Pancreas (tissue), 10 donors: ENCODE data around the gene MAP2K7. TPM values are rescaled to one million over a fixed set of nuclear protein-coding genes. Genes with fewer than 3 reads are reported as not detected.

Source experiments
- ATAC-seq, 4 donors: fragments of 200-7000 bp; cut with Tn5 transposase; one replicate each; pipeline versions ENCODE4 v1.8.0 to v1.9.1; 2020; ENCODE audit warnings: mild to moderate bottlenecking in 4 of 4, moderate library complexity in 4 of 4
- DNase-seq, 6 donors: peaks; one replicate each; pipeline ENCODE4 v3.0.0-alpha.2; 2020
- FAIRE-seq: peaks from 2 replicates; lab custom pipeline; 2012; peaks lifted over from hg19 to GRCh38; lab: Jason Lieb, UNC
- H3K27ac ChIP-seq, 4 donors: fragments of 200-600 bp; sonication (generic); 1 replicate in 3 of 4; 2 replicates in 1 of 4; pipeline versions ENCODE4 v1.5.0 to v1.8.0; 2020
- H3K27me3 ChIP-seq, 4 donors: fragments of 200-600 bp; one replicate each; pipeline ENCODE4 v1.8.0; 2021
- H3K36me3 ChIP-seq, 3 donors: fragments of 200-600 bp; sonication (generic) in 1 of 3; one replicate each; pipeline versions ENCODE4 v1.5.0 to v1.8.0; 2020 to 2021
- H3K4me1 ChIP-seq, 3 donors: fragments of 200-600 bp; one replicate each; pipeline ENCODE4 v1.8.0; 2021
- H3K4me3 ChIP-seq, 4 donors: fragments of 200-600 bp; sonication (generic) in 2 of 4; one replicate each; pipeline versions ENCODE4 v1.5.0 to v1.8.0; 2020 to 2021
- H3K9me3 ChIP-seq, 4 donors: fragments of 200-600 bp; one replicate each; pipeline ENCODE4 v1.8.0; 2021
- WGBS, 2 donors: extraction: QIAGEN DNeasy Blood & Tissue Kit; methylation state at CpG; one replicate each; pipeline ENCODE4 v1.1.7; 2013; 5-methylcytosine and 5-hydroxymethylcytosine counted together
- intact Hi-C, 3 donors: fragments of 100-400 bp; cut with DNase I; formaldehyde crosslinking; loops; one replicate each; pipeline versions ENCODE4 v1.11.1 to v1.14.2; 2022
- polyA plus RNA-seq, 2 donors: library from polyadenylated mRNA; stranded (reverse); fragments of 200-250 nt; gene quantifications; one replicate each; pipeline ENCODE4 v1.2.3, GENCODE V29; 2013
- total RNA-seq, 6 donors: library from RNA; stranded (reverse); fragmentation: NEBNext Ultra II Directional in 4 of 6; extraction: Animal tissue kit (Norgen Biotek cat#: 25700) in 4 of 6; gene quantifications; one replicate each; pipeline versions ENCODE4 v1.2.1 to v1.2.4, GENCODE V29; 2021 to 2023
- TF ChIP-seq, protein P1 (sequence below), 4 donors: fragments of 200-600 bp; sonication (generic) in 3 of 4; IDR thresholded peaks; one replicate each; pipeline versions ENCODE4 v1.5.0 to v1.8.0; 2021; ENCODE audit warnings: antibody characterized with exemption in 4 of 4
- donor health status: healthy with polysubstance abuse.
- donor health status: DM: no; HTN: no; CAD: no; lungs with moderate emphysema.
- donor health status: DM: no; HTN: no; CAD: no.
- donor health status: control.
- donor health status: control.
- donor health status: Bipolar disorder and iron deficiency.
- donor health status: DM: yes; HTN: yes; CAD: no.
- donor health status: DM: no; HTN: no; CAD: no.
- donor health status: DM: no; HTN: no; CAD: no.
- donor health status: DM: yes; HTN: yes; CAD: no.

The MAP2K7 gene
- total and polyA plus RNA-seq, 8 donors = 13.9 to 45.3 (median 16.9) TPM

DNA sequence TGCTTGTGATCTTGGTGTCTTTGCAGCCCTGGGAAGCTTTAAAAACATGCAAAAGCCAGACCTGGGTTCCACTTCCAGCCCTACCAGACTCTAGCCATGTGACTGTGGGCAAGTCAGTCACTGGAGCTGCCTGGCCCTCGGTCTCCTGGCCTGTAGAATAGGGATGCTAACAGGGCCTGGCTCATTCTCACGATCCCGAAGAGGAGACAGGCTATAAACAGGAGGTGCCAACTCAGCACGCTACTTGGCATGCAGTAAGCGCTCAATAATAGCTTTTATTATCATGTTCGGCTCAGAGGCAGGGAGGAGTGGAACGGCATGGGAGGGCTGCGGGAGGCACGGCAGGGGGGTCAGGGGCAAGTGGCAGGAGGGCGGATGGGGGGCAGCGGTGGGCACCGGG lies 20.6 kb downstream of the MAP2K7 start:
- H3K4me3 ChIP-seq = no peak overlapping the region
- DNase-seq (no peak), FAIRE-seq (no peak), ATAC-seq (no peak)
- peaks cover 0 to 6% (median 0%) of the 10 kb centered on the region in 3 donors for H3K36me3 ChIP-seq
- H3K9me3 ChIP-seq = no peaks in the 10 kb centered on the region
- TF ChIP-seq, protein P1, sequence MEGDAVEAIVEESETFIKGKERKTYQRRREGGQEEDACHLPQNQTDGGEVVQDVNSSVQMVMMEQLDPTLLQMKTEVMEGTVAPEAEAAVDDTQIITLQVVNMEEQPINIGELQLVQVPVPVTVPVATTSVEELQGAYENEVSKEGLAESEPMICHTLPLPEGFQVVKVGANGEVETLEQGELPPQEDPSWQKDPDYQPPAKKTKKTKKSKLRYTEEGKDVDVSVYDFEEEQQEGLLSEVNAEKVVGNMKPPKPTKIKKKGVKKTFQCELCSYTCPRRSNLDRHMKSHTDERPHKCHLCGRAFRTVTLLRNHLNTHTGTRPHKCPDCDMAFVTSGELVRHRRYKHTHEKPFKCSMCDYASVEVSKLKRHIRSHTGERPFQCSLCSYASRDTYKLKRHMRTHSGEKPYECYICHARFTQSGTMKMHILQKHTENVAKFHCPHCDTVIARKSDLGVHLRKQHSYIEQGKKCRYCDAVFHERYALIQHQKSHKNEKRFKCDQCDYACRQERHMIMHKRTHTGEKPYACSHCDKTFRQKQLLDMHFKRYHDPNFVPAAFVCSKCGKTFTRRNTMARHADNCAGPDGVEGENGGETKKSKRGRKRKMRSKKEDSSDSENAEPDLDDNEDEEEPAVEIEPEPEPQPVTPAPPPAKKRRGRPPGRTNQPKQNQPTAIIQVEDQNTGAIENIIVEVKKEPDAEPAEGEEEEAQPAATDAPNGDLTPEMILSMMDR (IDR thresholded peaks at IDR 0.05) = no peak
- H3K27ac ChIP-seq = no peak overlapping the region
- 65 to 69% methylated on average over 10 to 12 of the region's 12 CpGs for WGBS, 2 donors
- H3K4me1 ChIP-seq = peaks cover 6 to 21% (median 9%) of the 10 kb centered on the region in 3 donors
- no peaks in the 10 kb centered on the region for H3K27me3 ChIP-seq
- intact Hi-C loops = loop anchor here in 2 of 3 donors (5.0 to 10.0 kb wide), 2 partner anchors 69 to 72 kb away; no protein-coding TSS in a partner anchor

DNA sequence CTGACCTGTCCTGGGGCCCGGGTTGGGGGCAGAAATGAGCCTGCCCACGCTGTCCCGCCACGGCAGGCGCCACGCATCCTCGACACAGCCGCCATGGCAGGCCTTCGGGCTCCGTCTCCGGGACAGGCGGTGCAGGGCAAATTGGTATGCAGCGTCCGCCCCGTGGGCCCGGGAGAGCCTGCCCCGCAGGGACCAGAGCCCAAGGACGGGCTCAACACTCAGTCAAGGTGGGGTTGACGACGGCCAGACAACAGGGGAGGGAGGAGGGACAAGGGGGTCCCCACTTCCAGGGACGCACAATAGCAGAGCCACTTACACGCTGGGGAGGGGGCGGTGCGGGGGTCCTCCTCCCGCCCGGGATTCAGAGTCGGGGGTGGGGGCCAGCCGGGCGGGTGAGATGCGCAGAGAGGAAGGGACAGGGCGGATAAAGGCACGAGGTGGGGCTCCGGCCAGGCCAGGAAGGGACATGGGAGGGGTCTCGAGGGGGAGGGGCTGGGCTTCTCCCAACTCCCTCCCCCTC lies 21.0 kb downstream of the MAP2K7 start:
- Histone ChIP-seq H3K36me3 (peaks cover 0 to 6% (median 0%) of the 10 kb centered on the region in 3 donors), H3K27me3 (no peaks in the 10 kb centered on the region), H3K9me3 (no peaks in the 10 kb centered on the region), H3K4me1 (peaks cover 6 to 21% (median 9%) of the 10 kb centered on the region in 3 donors), H3K27ac (no peak overlapping the region), H3K4me3 (peak overlapping the region in 2 of 4 donors; percentile 43 to 48)
- 21 to 24% methylated on average over 19 to 31 of the region's 34 CpGs for WGBS, 2 donors
- peak in 3 of 6 donors; percentile 31 to 80 (median 55) for DNase-seq
- no peak for ATAC-seq
- intact Hi-C loops = loop anchor here in 2 of 3 donors (5.0 to 10.0 kb wide), 2 partner anchors 70 to 72 kb away; no protein-coding TSS in a partner anchor
- no peak for FAIRE-seq
- TF ChIP-seq, protein P1 (IDR thresholded peaks at IDR 0.05) = no peak

DNA sequence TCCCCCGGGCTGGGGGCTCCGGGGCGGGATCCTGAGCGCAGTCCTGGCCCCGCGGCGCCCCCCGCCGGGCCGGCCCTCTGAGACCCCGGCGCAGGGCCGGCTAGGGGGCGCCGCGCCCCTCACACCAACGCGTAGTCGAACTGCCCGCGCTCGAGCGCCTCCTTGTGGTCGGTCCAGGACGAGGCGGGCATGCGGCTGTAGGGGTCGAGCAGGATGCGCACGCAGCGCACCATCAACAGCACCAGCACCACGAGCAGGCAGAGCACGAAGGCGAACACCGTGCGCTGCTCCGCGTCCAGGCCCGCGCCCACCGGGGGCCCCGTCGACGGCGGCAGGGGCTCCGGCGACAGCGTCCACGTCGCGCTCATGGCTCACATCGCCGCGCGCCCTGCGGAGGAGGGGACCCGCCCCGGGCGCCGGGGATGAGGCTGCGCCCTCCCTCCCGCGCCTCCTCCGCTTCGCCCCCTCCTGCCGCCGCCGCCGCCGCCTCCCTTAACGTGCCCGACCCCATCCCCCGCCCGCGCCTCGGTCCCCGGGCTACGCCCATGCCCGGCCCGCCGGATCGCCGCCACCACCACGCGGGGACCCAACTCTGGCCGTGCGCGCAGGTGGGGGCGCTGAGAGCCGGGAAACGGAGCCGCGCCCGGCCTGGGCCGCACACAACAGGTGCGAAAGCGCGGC lies 21.6 kb downstream of the MAP2K7 start:
- FAIRE-seq = no peak
- peaks cover 6 to 21% (median 9%) of the 10 kb centered on the region in 3 donors for H3K4me1 ChIP-seq
- peaks cover 0 to 6% (median 0%) of the 10 kb centered on the region in 3 donors for H3K36me3 ChIP-seq
- H3K27me3 ChIP-seq = no peaks in the 10 kb centered on the region
- peak overlapping the region; percentile 7 to 48 (median 28) for H3K4me3 ChIP-seq
- ATAC-seq = no peak
- TF ChIP-seq, protein P1 (IDR thresholded peaks at IDR 0.05) = peak; percentile 66 to 79 (median 75)
- no peak overlapping the region for H3K27ac ChIP-seq
- peak; percentile 39 to 89 (median 73) for DNase-seq
- intact Hi-C loops = loop anchor here in 1 of 3 donors (10.0 kb wide), 1 partner anchor 71 kb away; no protein-coding TSS in a partner anchor
- no peaks in the 10 kb centered on the region for H3K9me3 ChIP-seq
- 1% methylated on average over 34 to 98 of the region's 98 CpGs for WGBS, 2 donors

DNA sequence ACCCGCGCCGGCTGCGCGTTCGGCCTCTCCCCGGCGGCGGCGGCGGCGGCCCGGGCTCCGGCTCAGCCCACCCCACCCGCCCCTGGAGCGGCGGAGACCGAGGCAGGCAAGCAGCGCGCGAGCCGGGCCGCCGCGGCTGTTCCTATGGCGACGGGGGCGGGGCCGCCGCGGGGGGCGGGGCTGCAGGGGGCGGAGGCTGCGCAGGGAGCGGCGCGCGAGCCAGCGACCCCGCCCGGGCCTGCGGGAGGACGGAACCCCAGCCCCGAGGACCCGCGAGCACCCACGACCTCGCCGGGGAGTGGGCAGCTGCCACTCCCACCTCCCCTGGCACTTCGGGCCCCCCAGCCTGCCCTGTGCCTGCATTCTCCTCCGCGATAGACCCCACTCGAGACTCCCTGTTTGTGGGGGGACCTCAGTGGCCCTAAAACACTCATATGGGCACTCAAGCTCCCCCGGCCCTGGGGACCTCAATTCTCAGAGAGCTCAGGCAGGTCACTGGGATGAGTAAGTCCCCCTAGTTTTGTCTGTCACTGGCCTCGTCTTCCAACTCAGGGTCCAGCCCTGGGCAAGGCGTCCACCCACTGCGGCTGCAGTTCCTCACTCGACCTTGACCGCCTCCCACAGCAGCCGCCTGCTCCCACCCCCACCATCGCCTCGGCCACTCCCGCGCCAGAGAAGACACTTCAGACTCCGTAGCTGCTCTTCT lies 22.5 kb downstream of the MAP2K7 start, which contains the start of gene CTXN1:
Gene CTXN1 (minus strand): TSS at position 115 of the 706 bp plus-strand sequence. CDS start 597 bp downstream, outside the sequence.
- H3K4me3 ChIP-seq = peak within 1 kb of the TSS; percentile 7 to 48 (median 28)
- peaks cover 4 to 18% (median 9%) of the 10 kb centered on the region in 3 donors for H3K4me1 ChIP-seq
- ATAC-seq (peak; percentile 47 to 75 (median 66)), DNase-seq (peak; percentile 54 to 93 (median 82)), FAIRE-seq (no peak)
- H3K9me3 ChIP-seq = no peaks in the 10 kb centered on the region
- 7 to 10% methylated on average over 21 to 65 of the region's 65 CpGs for WGBS, 2 donors
- peaks cover 0 to 13% (median under 1%) of the 10 kb centered on the region in 3 donors for H3K36me3 ChIP-seq
- H3K27me3 ChIP-seq = no peaks in the 10 kb centered on the region
- H3K27ac ChIP-seq = no peak within 1 kb of the TSS
- TF ChIP-seq, protein P1 (IDR thresholded peaks at IDR 0.05) = no peak
- intact Hi-C loops = loop anchor here in 1 of 3 donors (10.0 kb wide), 1 partner anchor 71 kb away; no protein-coding TSS in a partner anchor
